ENCODE data around the gene CD300A. TPM values are rescaled to one million over a fixed set of nuclear protein-coding genes. Genes with fewer than 3 reads are reported as not detected.

CD300A gene
- total RNA-seq, 4 donors from 2014 or later = 1.9 to 100.0 (median 5.2) TPM

DNA sequence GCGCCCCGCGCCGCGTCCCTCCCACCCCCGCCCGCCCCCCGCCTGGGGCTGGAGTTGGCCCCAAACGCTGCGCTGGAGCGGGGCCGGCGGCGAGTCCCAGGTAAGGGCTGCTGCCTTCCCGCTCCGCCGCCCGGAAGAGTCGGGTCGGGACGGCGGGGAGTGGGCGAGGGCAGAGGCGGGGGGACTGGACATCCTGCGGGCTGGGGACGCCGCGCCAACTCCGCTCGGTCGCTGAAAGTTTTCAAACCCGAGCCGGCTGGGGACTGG lies 34.1 kb upstream of the CD300A start:
- TF ChIP-seq, protein P1, sequence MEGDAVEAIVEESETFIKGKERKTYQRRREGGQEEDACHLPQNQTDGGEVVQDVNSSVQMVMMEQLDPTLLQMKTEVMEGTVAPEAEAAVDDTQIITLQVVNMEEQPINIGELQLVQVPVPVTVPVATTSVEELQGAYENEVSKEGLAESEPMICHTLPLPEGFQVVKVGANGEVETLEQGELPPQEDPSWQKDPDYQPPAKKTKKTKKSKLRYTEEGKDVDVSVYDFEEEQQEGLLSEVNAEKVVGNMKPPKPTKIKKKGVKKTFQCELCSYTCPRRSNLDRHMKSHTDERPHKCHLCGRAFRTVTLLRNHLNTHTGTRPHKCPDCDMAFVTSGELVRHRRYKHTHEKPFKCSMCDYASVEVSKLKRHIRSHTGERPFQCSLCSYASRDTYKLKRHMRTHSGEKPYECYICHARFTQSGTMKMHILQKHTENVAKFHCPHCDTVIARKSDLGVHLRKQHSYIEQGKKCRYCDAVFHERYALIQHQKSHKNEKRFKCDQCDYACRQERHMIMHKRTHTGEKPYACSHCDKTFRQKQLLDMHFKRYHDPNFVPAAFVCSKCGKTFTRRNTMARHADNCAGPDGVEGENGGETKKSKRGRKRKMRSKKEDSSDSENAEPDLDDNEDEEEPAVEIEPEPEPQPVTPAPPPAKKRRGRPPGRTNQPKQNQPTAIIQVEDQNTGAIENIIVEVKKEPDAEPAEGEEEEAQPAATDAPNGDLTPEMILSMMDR (IDR thresholded peaks at IDR 0.05; ENCODE audit: low read depth) = no peak

DNA sequence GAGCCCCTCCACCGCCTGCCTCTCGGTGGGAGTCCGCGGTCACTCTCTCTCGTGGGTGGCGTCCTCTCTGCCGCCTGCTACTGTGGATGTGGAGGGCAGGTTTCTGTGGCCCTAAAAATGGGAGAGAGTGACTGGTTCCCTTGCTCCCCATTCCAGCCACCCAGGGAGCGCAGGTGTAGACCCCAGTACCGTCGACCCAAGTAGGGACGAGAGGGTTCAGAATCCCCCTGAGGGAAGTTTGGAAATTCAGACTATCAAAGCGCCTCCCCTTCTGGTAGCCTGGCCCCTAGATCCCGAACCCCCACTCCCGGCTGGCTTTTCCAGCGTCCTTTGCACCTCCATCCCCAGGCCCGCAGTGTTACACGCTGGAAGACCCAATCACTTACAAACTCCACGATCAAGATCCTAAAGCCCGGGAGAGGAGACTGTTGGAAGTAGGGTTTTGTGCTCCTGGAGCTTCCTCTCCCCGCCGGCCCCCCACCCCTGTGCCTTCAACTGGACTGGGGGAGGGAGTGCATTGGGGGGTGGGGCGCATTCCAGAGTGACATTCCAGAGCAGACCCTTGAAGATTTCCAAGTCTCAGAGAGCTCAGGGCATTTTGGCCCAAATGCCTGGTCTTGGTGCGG lies 33.6 kb upstream of the CD300A start:
- TF ChIP-seq, protein P1 (IDR thresholded peaks at IDR 0.05; ENCODE audit: low read depth) = no peak

DNA sequence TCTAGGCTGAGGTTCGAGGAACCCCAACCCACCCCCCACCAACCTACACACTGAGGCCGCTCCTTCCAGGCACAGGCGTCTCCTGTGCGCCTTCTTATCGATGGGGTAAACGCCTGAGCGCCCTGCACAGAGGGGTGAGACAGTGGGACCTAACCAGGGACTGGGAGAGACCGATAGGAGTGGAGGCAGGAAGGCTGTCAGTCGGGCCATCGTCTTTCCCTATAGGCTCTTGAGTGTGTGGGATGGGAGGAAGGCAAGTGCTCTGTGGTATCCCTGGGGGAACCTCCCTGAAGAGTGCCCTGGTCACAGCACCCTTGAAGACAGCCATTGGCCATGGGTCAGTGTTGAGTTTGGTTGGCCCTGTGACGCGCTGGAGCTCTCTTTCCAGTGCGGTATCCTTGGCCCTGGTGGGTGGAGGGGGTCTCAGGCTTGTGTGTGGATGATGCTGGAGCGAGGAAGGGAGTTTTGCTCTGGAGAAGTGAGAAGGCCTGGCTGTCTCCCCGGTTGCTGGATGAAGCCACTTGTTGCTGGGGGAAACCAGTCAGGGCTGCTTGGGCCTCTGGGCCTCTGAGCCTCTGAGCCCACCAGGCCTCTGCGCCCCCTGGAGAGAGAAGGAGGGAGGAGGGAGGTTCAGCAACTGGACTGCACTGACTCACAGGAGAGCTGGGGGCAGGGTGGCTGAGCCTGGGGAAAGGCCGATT lies 32.9 kb upstream of the CD300A start:
- TF ChIP-seq, protein P1 (IDR thresholded peaks at IDR 0.05; ENCODE audit: low read depth) = no peak

DNA sequence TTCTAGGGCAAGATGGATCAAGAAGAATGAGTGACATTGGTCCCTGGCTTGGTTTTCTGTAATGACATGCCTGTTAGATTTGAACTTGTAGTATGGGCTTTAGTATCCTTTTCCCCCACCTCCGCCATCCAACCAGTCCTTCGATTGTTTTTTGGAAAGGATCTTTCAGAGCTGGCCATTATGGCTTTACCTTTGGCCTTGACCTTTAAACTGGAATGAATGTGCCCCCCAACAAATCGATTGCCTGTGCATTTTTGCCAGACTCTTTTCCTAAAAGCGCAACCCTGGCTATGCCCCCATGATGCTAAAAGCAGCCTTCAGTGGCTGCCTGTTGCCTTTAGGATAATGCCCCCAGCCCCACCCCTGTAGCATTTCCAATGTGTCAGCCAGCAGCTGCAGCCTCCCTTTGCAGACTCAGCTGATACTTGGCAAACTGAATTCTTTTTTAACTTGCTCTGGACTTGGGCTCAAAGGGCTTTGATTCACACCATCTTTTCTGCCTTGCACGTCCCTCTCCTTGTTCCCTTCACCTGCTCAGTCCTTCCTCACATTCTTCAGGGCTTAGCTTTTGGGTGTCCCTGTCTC lies 30.6 kb upstream of the CD300A start:
- TF ChIP-seq, protein P1 (IDR thresholded peaks at IDR 0.05; ENCODE audit: low read depth) = no peak

GRCh38 chr17:74437702-74438101 lies 28.7 kb upstream of the CD300A start:
- TF ChIP-seq, protein P1 (IDR thresholded peaks at IDR 0.05; ENCODE audit: low read depth) = no peak

DNA sequence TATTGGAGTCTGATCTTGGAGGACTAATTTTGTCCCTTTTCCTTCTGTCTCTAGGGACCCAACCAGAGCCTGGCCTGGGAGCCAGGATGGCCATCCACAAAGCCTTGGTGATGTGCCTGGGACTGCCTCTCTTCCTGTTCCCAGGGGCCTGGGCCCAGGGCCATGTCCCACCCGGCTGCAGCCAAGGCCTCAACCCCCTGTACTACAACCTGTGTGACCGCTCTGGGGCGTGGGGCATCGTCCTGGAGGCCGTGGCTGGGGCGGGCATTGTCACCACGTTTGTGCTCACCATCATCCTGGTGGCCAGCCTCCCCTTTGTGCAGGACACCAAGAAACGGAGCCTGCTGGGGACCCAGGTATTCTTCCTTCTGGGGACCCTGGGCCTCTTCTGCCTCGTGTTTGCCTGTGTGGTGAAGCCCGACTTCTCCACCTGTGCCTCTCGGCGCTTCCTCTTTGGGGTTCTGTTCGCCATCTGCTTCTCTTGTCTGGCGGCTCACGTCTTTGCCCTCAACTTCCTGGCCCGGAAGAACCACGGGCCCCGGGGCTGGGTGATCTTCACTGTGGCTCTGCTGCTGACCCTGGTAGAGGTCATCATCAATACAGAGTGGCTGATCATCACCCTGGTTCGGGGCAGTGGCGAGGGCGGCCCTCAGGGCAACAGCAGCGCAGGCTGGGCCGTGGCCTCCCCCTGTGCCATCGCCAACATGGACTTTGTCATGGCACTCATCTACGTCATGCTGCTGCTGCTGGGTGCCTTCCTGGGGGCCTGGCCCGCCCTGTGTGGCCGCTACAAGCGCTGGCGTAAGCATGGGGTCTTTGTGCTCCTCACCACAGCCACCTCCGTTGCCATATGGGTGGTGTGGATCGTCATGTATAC lies 26.5 kb upstream of the CD300A start:
- TF ChIP-seq, protein P1 (IDR thresholded peaks at IDR 0.05; ENCODE audit: low read depth) = no peak

DNA sequence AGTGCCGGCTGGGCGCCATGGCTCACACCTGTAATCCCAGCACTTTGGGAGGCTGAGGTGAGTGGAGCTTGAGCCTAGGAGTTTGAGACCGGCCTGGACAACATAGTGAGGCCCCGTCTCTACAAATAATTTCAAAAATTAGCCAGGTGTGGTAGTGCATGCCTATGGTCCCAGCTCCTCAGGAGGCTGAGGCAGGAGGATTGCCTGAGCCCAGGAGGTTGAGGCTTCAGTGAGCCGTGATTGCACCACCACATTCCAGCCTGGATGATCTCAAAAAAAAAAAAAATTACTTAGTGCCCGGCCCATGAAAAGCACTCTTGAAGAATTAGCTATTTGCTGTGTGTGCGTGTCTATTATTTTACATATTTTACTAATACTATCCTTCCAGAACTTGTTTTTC lies 24.9 kb upstream of the CD300A start:
- TF ChIP-seq, protein P1 (IDR thresholded peaks at IDR 0.05; ENCODE audit: low read depth) = no peak
